GM23338 (cell line): ENCODE measurements around the gene SLX4IP. TPM values are rescaled to one million over a fixed set of nuclear protein-coding genes. Genes with fewer than 3 reads are reported as not detected.

Experiments
- ATAC-seq: fragments of 200-7000 bp; cut with Tn5 transposase; 3 replicates; pipeline ENCODE4 v1.9.1; 2020
- DNase-seq: peaks from one replicate; pipeline ENCODE4 v3.0.0-alpha.2; 2015; ENCODE audit warnings: low spot score
- H2AFZ ChIP-seq: fragments of 200-600 bp; sonication (generic); 2 replicates; pipeline ENCODE4 v1.8.0; 2016; ENCODE audit warnings: antibody characterized with exemption, mild to moderate bottlenecking, moderate library complexity
- H3F3A ChIP-seq: fragments of 200-600 bp; sonication (generic); replicated peaks from 2 replicates; pipeline ENCODE4 v1.8.0; 2017; ENCODE audit warnings: antibody characterized with exemption, mixed run types, low read depth
- H3K27ac ChIP-seq: fragments of 200-600 bp; sonication (generic); 2 replicates; pipeline ENCODE4 v1.6.1; 2016; ENCODE audit warnings: low read depth
- H3K27me3 ChIP-seq: fragments of 200-600 bp; sonication (generic); 2 replicates; pipeline ENCODE4 v1.8.0; 2016; ENCODE audit warnings: mild to moderate bottlenecking, mixed run types, moderate library complexity; ENCODE audit not compliant: insufficient read depth
- H3K36me3 ChIP-seq: fragments of 200-600 bp; sonication (generic); 2 replicates; pipeline ENCODE4 v1.8.0; 2016; ENCODE audit warnings: mild to moderate bottlenecking; ENCODE audit not compliant: insufficient read depth
- H3K4me1 ChIP-seq: fragments of 200-600 bp; sonication (generic); 2 replicates; pipeline ENCODE4 v1.8.0; 2016; ENCODE audit warnings: mild to moderate bottlenecking, moderate library complexity; ENCODE audit not compliant: insufficient read depth
- H3K4me2 ChIP-seq: fragments of 200-600 bp; sonication (generic); 2 replicates; pipeline ENCODE4 v1.7.1; 2017; ENCODE audit warnings: mixed run types
- H3K4me3 ChIP-seq: fragments of 200-600 bp; sonication (generic); 2 replicates; pipeline ENCODE4 v1.6.1; 2016; ENCODE audit warnings: mixed run types
- H3K79me2 ChIP-seq: fragments of 200-600 bp; sonication (generic); replicated peaks from 2 replicates; pipeline ENCODE4 v1.8.0; 2017; ENCODE audit warnings: mild to moderate bottlenecking; ENCODE audit not compliant: insufficient read depth
- H3K9me2 ChIP-seq: fragments of 200-600 bp; sonication (generic); 2 replicates; pipeline ENCODE4 v1.8.0; 2017; ENCODE audit not compliant: insufficient read depth
- H4K20me1 ChIP-seq: fragments of 200-600 bp; sonication (generic); replicated peaks from 2 replicates; pipeline ENCODE4 v1.8.0; 2017; ENCODE audit warnings: mild to moderate bottlenecking; ENCODE audit not compliant: insufficient read depth
- H3K27ac Mint-ChIP-seq: 2 replicates; pipeline ENCODE4 v1.8.0; 2020; ENCODE audit warnings: inconsistent platforms, mild to moderate bottlenecking, moderate library complexity, mixed read lengths
- H3K27me3 Mint-ChIP-seq: 3 replicates; pipeline ENCODE4 v1.8.0; 2022; ENCODE audit warnings: low read depth, mild to moderate bottlenecking, moderate library complexity, mixed read lengths, inconsistent platforms; ENCODE audit not compliant: insufficient read depth, poor library complexity
- H3K36me3 Mint-ChIP-seq: 3 replicates; pipeline ENCODE4 v1.8.0; 2021; ENCODE audit warnings: low read depth, mild to moderate bottlenecking, inconsistent platforms, moderate library complexity, mixed read lengths
- H3K4me1 Mint-ChIP-seq: 3 replicates; pipeline ENCODE4 v1.8.0; 2020; ENCODE audit warnings: mild to moderate bottlenecking, inconsistent platforms, mixed read lengths
- H3K4me3 Mint-ChIP-seq: 3 replicates; pipeline ENCODE4 v1.8.0; 2021; ENCODE audit warnings: moderate library complexity, mild to moderate bottlenecking, inconsistent platforms, mixed read lengths
- H3K9me3 Mint-ChIP-seq: 3 replicates; pipeline ENCODE4 v1.8.0; 2020; ENCODE audit warnings: moderate library complexity, mild to moderate bottlenecking, inconsistent platforms, mixed read lengths
- CTCF ChIP-seq, 2 experiments: fragments of 200-600 bp in 1 of 2; sonication (generic) in 1 of 2; conservative IDR thresholded peaks; 2 replicates each; pipeline versions ENCODE4 v1.5.1 to v1.6.1; 2016 to 2017; ENCODE audit warnings: antibody characterized with exemption in 2 of 2, low read depth in 2 of 2, mild to moderate bottlenecking in 2 of 2, moderate library complexity in 1 of 2
- ETS1 ChIP-seq: IDR thresholded peaks from 2 replicates; pipeline ENCODE4 v1.6.1; 2016; ENCODE audit warnings: antibody characterized with exemption
- POLR2AphosphoS5 ChIP-seq: IDR thresholded peaks from 2 replicates; pipeline ENCODE4 v1.6.1; 2016; ENCODE audit warnings: antibody characterized with exemption, low read depth
- STAT1 ChIP-seq: IDR thresholded peaks from one replicate; pipeline ENCODE4 v1.6.1; 2016; ENCODE audit warnings: antibody characterized with exemption; ENCODE audit not compliant: unreplicated experiment
- ZNF114 ChIP-seq: fragments of 250-450 bp; sonication (Bioruptor Pico); IDR thresholded peaks from 2 replicates; pipeline ENCODE4 v1.5.0; 2020; ENCODE audit warnings: mild to moderate bottlenecking, moderate library complexity
- ZNF331 ChIP-seq: fragments of 250-450 bp; sonication (Bioruptor Pico); IDR thresholded peaks from 2 replicates; pipeline ENCODE4 v1.5.0; 2020; ENCODE audit warnings: low read depth, mild to moderate bottlenecking, moderate library complexity
- ZNF462 ChIP-seq: fragments of 250-450 bp; sonication (Bioruptor Pico); IDR thresholded peaks from 2 replicates; pipeline ENCODE4 v1.5.0; 2020; ENCODE audit warnings: mild to moderate bottlenecking, moderate library complexity
- polyA plus RNA-seq: library from polyadenylated mRNA; unstranded; fragments of >200 nt; fragmentation: Nextera tagmentation; extraction: Ambion mirVana; gene quantifications from 2 replicates; pipeline ENCODE4 v1.2.1, GENCODE V29; 2016
- total RNA-seq: library from RNA; depleted of rRNA; stranded (reverse); fragments of >200 nt; shearing (Covaris generic); gene quantifications from 2 replicates; pipeline ENCODE4 v1.2.3, GENCODE V29; 2014

SLX4IP gene
- total and polyA plus RNA-seq, 2 experiments from 2014 or later: 9.1 to 9.8 TPM

- TF ChIP-seq ZNF462 (CRISPR knock-in tag): no peak
Observed at GRCh38 chr20:10641467-10641866, 206.4 kb downstream of the SLX4IP start (continued).

GRCh38 chr20:10641893-10642292 lies 206.8 kb downstream of the SLX4IP start:
- Histone ChIP-seq H3F3A (no peaks in the 10 kb centered on the region), H3K36me3 (peaks cover 65% of the 10 kb centered on the region), H3K4me2 (no peak overlapping the region), H2AFZ (no peak overlapping the region), H3K4me3 (no peak overlapping the region), H3K27me3 (no peaks in the 10 kb centered on the region), H3K27ac (no peak overlapping the region), H3K9me2 (no peaks in the 10 kb centered on the region; the same call in 1 of the 2 replicates), H4K20me1 (peaks cover 5% of the 10 kb centered on the region), H3K4me1 (peaks cover 17% of the 10 kb centered on the region), H3K79me2 (0 out of 2 replicates have a peak, but pooled peaks cover under 1% of the 10 kb centered on the region)
- Mint-ChIP-seq H3K4me3 (no peak overlapping the region), H3K9me3 (no peaks in the 10 kb centered on the region), H3K27ac (no peak overlapping the region), H3K36me3 (peaks cover 87% of the 10 kb centered on the region), H3K27me3 (peaks cover 7% of the 10 kb centered on the region), H3K4me1 (peaks cover 26% of the 10 kb centered on the region)
- no peak for ATAC-seq
- no peak for DNase-seq
- no peak for TF ChIP-seq POLR2AphosphoS5
- TF ChIP-seq ETS1: no peak
- TF ChIP-seq ZNF114 (CRISPR knock-in tag): no peak
- no peak for TF ChIP-seq ZNF331 (CRISPR knock-in tag)
- no peak for TF ChIP-seq CTCF (conservative IDR thresholded peaks at IDR 0.05; ENCODE audit: low read depth in 2 of 2)
- TF ChIP-seq STAT1: no peak
- TF ChIP-seq ZNF462 (CRISPR knock-in tag): no peak
